ENCODE results near the gene SMIM9.

The SMIM9 gene

DNA sequence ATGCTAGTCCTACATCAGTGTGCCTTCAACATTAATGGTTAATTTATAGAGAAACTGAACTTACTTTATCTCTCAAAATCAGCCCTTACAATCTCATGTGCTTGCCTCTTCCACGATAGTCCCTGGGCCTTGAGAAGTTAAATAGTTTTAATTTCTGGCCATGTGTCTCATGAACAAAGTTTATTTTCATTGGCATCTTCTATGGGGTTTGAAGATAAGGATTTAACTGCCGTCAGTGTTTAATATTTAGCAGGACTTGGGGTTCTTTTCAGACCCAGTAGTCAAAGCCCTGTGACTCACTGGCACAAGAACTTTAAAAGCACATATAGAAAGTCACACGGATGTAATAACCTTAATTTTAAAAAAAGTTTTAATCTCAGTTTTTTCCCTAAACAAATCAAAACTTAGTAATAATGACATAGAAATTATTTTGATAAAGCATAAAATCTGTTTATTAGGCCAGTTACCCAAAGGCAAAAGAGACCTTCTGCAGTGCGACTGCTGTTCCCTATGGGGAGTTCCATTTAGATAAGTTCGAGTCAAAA, 19.1 kb downstream of the SMIM9 start:
- DNase-seq (ENCODE audit: low spot score), result no peak

DNA sequence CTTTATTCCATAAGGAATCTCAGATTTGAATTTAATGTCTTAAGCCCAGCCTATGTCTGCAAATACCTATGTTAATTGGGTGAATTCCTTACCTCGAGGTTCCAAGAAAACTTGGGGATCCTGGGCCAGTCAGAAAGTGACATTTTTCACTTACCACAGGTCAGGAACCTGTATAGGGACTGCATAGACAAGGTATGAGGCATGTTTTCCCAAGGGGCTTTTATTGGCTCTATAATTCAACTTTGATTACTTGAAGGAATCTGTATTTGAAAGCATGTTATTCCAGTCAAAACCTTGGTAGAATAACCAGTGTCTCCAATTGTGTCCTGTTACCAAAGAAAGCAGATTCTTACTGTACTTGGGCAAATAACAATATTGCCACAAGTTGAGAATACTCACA, 20.7 kb downstream of the SMIM9 start:
- DNase-seq (ENCODE audit: low spot score), result no peak

DNA sequence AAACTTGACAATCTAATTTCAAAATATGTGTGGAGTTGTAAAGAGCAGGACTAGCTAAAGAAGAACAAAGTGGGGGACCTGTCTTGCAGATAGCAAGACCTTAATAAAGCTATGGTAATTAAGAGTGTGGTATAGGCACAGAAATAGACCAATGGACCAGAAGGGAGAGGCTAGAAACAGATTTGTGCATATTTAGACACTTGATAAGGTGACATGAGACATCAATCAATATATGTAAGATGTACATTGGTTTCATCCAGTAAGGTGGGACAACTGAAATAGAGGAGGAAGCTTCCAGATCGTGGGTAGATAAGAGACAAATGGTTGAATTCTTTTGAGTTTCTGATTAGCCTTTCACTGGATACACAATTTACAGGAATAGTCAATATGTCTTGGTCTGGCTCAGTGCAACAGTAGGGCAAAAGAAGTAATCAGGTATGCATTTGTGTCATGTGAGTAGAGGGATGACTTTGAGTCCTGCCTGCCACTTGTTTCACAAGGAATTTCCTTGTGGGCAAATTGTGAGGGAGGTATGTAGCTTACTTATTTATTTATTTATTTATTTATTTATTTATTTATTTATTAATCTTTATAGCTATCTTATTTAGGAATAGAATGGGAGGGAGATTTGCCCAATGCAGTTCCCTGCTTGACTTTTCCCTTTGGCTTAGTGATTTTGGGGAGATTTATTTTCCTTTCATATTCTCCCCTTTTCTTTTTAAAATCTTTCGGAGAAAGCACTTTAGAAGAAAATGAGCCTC, 21.9 kb downstream of the SMIM9 start:
- DNase-seq (ENCODE audit: low spot score), result no peak

DNA sequence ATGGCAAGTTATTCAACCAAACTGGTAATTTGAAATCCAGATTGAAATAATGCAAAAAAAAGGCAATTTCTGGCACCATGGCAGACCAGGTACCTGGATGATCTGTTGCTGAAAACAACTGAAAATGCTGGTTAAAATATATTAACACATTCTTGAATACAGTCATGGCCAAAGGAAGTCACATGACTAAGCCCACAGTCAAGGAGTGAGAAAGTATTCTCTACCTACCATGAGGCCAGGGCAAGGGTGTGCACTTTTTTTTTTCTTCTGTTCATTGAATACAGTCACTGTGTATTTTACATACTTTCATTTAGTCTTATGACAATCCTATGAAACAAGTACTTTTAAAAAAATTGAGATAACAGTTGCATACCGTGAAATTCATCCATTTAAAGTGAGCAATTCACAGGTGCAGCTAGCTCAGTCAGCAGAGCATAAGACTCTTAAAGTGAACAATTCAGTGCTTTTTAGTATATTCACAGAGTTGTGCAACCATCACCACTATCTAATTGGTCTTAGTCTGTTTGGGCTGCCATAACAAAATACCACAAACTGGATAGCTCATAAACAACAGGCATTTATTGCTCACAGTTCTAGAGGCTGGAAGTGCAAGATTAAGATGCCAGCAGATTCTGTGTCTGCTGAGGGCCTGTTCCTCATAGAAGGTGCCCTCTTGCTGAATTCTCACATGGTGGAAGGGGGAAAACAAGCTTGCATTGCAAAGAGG, 24.4 kb downstream of the SMIM9 start:
- DNase-seq (ENCODE audit: low spot score), result no peak

DNA sequence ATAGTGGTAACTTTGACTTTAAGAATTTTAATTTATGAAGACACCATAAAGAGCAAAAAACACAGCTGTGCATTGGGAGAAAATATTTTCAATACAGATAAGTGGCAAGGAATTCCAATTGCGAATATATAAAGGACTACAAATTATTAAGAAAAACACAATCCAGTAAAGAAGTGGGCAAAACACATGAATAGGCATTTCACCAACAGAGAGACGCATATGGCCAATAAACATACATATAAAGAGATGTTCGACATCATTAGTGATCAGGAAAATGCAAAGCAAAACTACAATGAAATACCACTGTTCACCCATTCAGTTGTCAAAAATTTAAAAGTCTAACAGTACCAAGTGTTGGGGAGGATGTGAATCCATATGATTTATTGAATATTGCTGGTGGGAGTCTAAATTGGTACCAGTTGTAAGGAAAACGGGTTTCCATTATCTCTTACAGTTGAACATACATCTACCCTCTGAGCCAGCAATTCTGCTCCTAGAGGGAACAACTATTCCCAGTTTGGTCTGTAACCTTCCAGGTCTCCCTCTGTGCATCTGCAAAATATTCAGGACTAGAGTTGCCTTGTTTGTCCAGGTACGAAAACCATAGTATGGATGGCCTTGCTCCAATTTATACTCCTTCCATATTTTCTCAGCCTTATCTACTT, 27.5 kb downstream of the SMIM9 start:
- no peak for DNase-seq (ENCODE audit: low spot score)

DNA sequence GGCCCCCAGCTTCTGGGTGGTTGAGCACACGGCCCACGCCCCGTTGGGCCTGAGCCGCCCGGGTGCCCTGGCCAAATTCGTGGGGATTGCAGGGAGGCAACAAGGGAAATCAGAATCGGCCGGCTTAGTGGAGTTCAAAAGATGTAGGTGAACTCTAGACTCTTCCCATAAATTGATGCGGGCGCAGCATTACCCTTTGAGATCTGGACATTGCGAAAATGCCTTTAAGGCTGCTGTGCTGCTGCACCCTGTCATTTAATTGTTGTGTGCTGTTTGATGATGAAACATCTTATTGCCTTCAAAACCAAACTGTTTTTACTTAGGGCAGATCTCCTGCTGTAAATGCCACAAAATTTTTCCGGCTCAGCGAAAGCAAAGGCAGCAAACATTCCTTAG, 28.8 kb downstream of the SMIM9 start:
- DNase-seq (ENCODE audit: low spot score), result no peak

DNA sequence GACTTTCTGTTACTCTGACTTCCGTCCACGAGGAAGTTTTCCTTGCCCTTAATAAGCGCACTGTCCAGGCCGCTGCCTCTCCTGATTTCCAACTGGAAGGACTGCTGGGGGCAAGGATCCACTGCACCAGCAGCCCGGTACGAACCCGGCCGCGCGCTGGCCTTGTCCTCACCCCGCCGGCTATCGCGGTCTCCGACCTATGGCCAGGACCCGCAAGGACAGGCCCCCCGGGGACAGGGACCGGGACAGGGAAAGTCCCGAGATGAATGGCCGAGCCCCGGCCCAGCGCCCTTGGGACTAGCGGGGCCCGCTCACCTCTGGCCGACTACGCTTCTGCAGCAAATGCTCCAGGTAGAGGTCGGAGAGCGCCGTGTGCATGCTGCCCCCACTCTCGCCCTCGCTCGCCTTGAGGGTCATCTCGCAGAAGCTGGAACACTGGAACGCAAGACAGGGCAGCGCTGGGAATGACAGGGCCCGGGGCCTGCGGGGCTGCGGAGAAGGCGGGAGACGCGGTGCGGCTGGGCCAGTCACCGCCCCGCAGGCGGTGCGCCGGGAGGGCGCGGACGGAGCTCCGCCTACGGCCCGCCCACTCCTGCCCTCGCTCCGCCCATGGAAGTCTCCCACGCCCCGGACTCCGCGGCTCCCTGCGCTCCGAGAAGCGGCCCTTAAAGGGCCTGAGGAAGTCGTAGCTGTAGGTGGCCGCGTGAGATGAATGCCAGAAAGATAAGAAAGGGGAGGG, 29.3 kb downstream of the SMIM9 start, which contains the start of gene MPP1:
MPP1 (minus strand) TSS at position 529 of the 739 bp plus-strand sequence; CDS start at position 417, 112 bp downstream.
- peak; percentile 66 for DNase-seq (ENCODE audit: low spot score)

DNA sequence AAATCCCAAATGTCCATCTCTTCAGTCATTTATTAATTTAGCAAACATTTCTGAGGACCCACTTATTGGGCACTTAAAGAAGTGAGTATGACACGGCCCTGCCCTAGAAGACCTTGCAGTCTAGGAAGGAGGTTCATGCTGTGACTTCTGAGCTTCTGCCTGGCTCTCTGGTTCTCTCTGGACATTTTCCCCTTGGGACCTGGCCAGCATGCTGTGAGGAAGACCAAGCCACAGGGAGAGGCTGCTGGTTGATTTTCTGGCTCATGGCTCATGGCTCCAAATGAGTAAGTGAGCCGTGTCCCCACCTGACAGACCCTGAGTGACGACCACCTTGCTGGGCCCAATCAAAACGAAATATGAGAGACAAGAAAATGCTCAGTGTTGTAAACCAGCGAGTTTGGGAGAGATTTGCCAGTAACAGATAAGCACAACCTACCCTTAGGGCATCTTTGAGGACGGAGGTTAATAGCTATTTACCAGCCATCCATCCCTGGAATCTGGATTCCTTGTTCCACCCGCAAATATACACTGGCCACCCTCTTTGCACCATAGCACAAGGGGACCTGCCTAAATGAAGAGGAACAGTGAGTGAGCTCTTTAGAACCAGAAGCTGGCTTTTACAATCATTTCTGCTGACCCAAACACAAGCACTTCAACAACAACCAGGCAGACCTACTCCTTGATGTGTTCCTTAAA, 30.1 kb downstream of the SMIM9 start:
- DNase-seq (ENCODE audit: low spot score), result no peak

DNA sequence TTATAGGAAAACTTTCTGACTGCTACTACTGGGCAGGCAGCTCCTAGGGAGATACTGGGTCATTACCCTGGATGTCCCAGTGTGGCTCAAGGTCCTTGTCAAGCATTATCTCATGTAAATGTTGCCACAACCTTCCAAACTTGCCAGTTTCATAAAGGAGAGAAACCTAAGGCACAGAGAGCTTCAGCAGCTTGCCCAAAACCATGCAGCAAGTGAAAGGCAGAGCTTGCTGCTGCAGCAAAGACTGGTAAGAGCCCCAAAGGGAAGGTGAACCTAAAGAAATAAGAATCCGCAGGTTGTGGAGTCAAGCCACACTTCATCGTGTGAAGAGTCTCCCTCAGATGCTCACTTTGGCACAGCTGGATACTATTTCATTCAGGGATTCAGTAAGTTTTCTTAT, 31.5 kb downstream of the SMIM9 start:
- DNase-seq (ENCODE audit: low spot score), result no peak

DNA sequence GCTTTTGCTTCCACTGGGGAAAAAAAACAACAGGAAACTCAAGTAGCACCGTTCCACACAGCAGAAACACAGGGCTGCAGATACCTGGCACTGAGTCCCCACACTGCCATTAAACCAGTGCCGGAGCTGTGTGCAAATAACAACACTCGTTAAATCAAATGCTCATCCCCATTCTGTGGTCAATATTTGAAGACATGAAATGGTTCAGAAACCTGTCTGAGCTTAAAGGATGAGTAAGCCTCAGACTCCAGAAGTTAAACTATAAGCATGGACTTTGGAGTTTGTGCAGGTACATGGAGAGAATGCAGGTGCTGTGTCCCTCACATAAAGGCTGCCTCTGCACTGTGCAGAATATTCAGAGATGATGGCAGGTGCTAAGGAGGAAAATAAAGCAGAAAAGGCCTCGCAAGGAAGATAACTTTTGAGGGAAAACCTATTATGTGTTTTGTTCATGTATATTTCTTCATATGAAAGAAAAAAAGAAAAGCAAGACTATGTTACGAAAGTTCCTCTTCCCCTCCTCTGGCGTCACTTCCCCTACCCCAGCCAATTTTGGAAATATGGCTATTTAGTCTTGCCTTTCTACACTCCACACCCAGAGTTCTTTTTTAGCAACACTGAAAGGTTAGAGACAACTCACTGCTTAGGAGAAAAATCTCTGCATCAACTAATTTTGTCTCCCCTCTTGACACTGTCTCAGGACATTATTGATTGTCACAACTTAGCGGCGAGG, 33.8 kb downstream of the SMIM9 start:
- no peak for DNase-seq (ENCODE audit: low spot score)

DNA sequence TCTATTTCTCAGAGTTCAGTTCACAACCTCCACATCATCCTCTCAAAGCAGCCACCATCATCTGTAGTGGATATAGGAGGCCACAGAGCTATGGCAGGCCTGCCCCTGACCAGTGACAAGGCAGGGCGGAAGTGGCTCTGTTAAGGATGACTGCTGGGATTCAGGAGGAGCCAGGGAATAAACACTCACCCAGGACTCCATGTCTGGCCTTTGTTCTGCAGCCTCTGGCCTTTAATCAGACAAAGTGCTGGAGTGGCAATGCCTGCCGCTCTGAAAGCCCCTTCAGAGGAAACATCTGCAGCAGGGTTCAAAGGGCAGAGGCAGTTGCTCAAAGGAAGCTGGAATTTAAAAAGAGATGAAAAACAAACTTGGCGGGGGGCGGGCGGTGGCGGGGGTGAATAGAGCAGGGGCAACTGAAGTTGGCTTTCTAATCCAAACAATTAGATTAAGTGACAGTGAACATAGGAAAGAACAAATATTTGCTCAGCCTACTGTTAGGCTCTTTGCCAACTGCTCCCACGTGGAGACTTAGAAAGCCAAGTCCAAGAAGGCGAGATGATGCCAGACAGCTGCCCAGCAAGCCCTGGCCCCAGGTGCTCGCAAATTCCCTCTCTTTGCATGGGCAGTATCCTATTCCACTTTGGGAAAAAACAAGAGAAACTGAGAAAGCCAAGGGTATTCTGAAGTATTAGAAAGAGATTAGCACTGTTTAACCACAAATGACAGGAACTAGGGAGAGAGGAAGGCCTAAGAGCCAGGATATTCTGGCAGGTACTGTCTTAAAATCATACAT, 34.7 kb downstream of the SMIM9 start:
- DNase-seq (ENCODE audit: low spot score), result no peak

DNA sequence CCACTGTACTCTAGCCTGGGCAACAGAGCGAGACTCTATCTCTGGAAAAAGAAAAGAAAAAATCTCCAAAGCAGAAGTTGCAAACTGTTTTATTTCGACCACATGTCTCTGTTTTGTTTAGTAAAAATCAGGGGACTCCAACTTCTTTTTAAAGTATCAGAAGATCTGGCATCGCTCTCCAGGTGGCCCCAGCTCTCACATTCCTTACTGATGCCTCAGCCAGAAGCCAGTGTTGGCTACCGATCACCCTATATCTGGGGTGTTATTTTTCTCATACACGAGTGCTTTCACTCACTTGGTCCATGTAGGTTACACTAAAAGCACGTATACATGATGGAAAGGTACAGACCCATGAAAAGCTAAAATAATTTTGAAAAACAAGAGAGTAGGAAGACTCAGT, 37.5 kb downstream of the SMIM9 start:
- DNase-seq (ENCODE audit: low spot score), result no peak

DNA sequence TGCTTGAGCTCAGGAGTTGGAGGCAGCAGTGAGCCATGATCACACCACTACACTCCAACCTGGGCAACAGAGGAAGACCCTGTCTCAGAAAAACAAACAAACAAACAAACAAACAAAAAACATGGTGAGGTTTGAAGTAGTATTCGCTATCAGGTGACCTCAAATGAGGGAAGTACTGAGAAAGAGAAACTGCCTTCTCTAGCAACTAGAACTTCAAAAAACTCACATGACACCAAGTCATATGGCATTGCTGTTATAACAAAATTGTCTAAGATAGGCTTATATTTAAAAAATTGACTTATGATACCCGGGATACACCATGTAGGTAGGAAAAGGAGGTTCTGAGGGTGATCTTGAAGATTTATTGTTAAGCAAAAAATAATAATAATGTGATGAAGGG, 39.4 kb downstream of the SMIM9 start:
- no peak for DNase-seq (ENCODE audit: low spot score)

DNA sequence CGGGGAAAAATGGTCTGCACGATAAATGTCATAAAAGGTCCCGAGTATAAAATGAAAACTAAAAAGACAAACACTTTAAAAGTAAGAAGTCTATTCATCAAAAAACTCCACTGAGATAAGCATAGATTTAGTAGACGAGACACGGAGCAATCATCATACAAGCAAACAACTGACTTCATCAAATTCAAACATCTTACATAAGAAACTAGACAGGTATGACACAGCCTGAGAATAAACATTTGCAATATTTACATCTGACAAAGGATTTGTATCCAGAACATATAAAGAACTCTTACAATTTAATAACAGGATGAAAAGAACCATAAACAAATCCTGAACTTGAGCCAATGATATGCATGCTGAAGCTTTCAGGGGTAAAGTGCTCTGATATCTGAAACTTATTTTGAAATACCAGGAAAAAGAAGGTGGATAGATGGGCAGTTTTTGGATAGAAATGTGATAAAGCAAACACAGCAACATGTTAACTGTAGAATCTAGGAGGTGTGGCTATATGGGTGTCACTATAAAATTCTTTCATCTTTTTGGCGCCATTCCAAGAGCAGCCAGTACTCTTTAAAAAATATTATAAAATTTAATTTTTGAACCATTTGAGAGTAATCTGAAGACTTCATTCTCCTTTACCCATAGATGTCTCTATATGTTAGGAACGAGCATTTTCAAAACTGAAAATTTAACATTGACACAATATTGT, 41.2 kb downstream of the SMIM9 start:
- no peak for DNase-seq (ENCODE audit: low spot score)

DNA sequence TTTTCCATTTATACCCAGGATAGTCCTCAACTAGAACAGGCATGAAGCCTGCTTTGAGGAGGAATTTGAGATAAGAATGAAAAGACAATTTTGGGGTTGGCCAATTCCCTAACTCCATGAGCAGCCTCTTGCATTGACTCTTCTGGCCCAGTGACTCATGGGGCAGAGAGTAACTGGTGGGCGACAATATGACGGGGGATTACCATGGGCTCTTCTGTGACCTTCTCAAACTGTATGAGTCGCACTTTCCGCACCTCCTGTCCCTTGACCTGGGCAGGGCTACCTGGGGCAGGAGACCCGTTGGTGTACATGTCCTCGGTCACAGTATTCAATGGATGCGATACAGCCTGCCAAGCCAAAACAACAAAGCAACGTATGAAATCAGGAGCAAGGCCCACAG, 42.5 kb downstream of the SMIM9 start:
- DNase-seq (ENCODE audit: low spot score), result no peak

DNA sequence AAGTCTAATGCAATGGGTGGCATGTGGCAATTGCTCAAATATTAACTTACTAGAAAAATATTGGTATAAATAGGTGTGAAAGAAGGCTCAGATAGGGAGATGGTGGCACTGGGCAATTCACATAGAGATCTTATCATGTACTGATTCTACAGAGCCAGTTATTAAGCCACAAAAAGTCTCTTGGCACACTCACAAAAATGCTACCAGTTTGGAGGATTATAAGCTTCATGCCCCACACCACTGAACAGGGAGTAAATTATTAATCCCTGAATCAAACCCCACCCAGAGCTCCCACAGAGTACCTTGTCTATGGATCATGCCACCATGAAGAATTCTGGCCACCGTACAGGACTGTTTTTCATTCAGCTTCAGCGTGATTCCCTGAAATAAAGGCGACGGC, 43.0 kb downstream of the SMIM9 start:
- DNase-seq (ENCODE audit: low spot score), result no peak

DNA sequence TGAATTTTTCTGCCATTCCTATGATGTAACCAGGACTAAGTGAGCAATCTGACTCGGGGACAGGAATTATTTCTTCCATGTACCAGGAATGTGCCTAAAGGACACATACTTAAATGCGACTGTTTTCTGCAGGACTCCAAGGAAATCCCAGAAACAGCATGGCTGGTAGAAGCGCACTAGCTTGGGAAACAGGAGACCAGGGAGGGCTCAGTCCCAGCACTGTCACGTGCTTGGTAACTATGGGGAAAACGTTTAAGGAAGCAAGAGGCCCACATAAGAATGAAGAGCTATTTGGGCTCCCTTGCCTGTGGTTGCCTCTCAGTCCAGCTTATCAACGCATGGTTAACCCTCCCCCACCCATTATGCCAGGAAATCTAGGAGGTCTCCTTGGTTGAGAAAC, 48.7 kb downstream of the SMIM9 start:
- no peak for DNase-seq (ENCODE audit: low spot score)

DNA sequence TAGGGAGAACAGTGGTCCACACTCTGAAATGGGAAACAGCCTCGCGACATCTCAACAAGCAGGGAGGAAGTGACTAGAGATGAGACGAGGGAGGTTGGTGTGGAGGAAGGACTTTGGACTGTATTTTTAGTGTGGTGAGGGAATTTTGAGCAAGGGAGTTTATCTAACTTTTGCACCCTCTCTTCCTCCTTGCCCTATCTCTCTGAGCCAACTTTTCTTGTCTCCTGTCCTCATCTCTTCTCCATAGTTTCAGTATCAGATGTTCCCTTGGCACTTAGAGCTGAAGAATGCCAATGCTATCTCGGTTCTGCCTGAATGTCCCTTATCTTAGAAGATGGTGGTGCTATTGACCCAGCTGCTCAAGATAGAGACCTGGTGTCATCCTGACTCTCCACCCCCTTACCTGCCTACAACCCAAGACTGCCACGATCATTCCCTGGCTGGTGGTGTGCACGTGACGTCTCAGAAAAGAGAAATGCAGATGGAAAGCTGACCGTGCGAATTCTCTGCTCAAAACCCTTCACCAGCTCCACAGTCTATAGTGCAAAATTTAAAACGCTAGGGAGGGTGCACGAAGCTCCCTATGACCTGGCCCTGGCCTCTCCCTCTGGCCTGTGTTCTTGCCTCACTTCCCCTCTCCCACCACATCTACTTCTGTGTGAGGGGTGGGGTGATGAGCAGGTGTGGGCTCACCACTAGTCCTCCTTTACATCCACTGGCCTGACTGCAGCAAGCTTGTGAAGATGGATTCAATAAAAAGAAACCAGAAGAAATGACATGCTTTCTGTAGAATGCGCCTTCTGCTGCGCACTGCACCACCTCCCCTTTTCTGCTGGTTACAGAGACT, 50.1 kb downstream of the SMIM9 start:
- DNase-seq (ENCODE audit: low spot score), result no peak

All from COLO829 (cell line).